CD4-positive, alpha-beta T cell treated with Interferon gamma for 1 hour (primary cell): ENCODE data around the gene ERC2.

Source experiments
- DNase-seq: peaks from one replicate; pipeline ENCODE4 v3.0.0-alpha.2; 2020

ERC2 gene

DNA sequence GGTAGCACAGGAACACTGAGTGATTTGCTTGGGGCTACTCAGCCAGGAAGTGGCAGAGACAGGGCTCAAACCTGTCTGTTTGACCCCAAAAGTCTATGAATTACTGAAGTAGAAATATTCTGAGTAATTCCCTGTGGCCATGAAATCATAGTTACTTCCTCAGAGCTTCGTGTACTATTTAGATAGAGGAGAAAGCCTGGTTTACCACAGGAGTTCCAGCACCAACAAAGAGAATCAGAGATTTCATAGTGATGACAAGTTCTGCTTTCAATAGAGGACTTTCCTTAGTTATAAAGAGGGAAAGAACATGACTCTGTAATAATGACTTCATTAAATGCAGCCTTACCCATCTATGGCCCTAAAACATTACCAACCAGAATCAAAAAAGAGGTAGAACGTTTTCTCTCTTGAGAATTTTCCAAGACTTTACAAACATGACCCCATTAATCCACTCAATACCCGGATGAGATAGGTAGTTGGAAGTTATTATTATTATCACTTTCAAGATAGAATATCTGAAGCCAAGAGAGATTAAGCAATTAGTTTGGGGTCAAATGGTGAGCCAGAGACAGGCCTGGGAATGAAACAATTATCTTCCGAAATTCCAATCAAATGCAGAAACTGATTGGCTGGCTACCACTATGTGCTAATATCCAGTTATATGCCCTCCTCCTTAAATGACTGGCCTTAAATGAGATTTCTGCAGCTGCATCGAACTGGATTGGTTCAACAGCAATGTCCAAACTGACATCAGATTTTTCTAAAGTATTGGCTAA lies 967.5 kb downstream of the ERC2 start:
- DNase-seq = no peak

DNA sequence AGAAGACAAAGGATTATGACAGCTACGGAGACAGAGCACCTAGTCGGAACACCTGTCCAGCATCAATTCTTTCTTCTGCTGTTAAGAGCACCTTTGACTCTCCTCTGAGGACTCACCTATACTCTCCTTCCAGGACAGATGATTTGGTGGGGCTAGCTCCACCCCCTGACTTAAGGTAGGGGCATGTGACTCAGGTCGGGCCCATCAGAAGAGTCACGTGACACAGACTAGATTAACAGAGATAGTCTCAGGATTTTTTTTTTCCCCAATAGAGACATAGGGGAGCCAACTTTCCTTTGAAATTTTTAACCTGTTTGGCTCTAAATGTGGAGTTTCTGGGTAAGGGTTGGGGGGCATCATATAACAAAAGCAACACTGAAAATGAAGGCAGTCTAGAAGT lies 969.7 kb downstream of the ERC2 start:
- DNase-seq = no peak

- DNase-seq = no peak
Observed at GRCh38 chr3:55497250-55497649, 971.0 kb downstream of the ERC2 start.

DNA sequence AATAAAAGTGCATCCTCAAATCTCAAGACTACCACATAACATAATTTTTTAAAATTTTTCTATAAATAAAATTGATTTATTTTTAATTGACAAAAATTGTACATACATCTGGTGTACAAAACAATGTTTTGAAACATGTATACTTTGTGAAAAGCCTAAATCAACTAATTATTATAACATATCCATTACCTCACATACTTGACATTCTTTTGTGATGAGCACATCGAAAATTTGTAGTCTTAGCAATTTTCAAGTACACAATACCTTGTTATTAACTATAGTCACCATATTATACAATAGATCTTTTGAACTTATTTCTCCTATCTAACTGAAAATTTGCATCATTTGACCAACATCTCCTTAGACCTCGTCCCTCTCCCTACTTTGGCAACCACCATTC lies 973.3 kb downstream of the ERC2 start:
- DNase-seq = no peak

DNA sequence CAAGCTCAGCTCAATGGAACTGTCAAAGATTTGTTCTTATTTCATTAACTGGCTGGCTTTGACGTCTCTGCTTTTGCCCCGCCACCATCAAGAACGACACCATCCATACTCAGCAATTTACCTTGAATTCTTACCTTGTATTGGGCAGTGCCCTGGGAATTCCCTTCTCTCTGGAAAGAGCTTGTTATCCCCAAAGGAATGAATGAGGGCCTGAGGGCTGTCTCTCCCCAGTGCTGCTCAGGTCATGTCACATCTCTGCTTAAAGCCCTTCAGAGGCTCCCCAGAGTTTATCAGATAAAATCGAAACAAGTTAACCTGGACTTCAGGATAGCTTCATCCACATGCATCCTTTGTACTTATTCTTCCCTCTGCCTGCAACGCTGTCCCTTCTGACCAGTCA lies 975.3 kb downstream of the ERC2 start:
- no peak for DNase-seq

- DNase-seq = no peak
Observed at GRCh38 chr3:55491296-55491816, 976.9 kb downstream of the ERC2 start.

GRCh38 chr3:55490276-55490913 lies 977.9 kb downstream of the ERC2 start:
- DNase-seq = no peak

- DNase-seq = no peak
Observed at GRCh38 chr3:55489798-55490132, 978.5 kb downstream of the ERC2 start.

GRCh38 chr3:55488398-55489055 lies 979.7 kb downstream of the ERC2 start:
- peak; percentile 14 for DNase-seq

- DNase-seq = no peak
Observed at GRCh38 chr3:55487381-55488241, 980.7 kb downstream of the ERC2 start.

- DNase-seq = no peak
Observed at GRCh38 chr3:55486857-55487380, 981.3 kb downstream of the ERC2 start, which contains the start of gene WNT5A. TSS of gene WNT5A (minus strand) at chr3:55487306. CDS start at chr3:55486985, 321 bp downstream.

- DNase-seq = no peak
Observed at GRCh38 chr3:55486101-55486856, 982.0 kb downstream of the ERC2 start.

GRCh38 chr3:55484801-55485791 lies 983.2 kb downstream of the ERC2 start:
- DNase-seq = peak; percentile 20

DNA sequence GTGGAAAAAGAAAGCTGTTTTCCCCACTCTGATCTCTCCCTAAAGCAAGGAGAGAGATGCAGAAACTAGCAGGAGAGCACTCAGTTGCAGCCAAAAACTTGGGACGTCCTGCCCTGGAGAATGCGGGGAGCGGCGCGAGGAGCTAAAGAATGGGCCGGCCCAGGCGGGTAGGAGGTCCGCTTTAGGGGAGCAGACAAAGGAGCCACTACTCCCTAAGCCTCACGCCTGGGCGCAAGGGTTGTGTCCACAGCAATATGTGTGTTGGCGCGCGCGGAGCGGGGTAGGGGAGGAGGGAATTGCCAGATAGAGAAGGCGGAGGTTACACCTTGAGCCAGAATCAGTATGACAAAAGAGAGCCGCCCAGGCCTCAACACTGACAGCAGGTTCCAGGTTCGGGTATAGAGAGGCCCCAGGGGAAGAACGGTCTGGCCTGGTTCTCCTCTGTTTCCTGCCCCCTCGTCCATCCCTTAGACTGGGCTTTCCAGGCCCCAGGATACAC lies 984.0 kb downstream of the ERC2 start:
- no peak for DNase-seq

- DNase-seq = no peak
Observed at GRCh38 chr3:55483196-55484095, 984.8 kb downstream of the ERC2 start.

GRCh38 chr3:55482496-55483195 lies 985.6 kb downstream of the ERC2 start:
- no peak for DNase-seq

DNA sequence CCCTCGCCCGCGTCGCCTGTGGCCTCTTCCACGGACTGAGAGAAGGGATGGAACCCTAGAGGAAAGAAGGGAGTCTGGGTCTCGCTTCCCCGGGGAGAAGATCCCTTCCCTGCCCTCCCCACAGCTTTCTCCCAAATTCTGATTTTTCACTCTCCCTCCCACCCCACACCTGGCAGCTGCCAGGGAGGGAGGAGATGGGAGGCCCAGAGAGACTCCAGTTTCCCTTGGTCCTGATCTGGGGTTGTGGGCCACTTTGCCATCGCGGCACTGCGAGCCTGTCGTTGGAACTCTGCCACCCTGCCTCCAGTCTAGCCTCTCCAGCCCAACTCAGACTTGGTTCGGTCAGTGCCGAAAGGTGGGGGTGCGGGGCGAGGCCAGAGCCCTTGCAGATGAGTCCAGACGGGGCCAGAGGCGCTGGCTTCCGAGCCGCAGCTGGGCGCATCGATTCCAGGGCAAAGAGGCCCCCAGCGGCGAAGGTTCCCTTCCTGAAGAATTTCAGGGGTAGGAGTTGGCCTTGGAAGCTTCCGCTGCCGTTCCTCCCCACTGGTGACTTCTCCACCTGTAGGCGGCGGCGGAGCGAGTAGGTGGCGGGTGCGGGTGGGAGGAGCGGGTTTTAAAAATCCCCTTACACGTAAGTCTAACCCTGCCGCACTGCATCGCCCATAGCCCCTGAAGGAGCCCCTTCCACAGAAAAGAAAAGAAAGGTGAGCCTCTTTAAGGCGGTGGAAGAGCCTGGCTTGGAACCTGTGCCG lies 986.3 kb downstream of the ERC2 start:
- no peak for DNase-seq
